Measurements from ENCODE around the gene PRELP.

The PRELP gene

DNA sequence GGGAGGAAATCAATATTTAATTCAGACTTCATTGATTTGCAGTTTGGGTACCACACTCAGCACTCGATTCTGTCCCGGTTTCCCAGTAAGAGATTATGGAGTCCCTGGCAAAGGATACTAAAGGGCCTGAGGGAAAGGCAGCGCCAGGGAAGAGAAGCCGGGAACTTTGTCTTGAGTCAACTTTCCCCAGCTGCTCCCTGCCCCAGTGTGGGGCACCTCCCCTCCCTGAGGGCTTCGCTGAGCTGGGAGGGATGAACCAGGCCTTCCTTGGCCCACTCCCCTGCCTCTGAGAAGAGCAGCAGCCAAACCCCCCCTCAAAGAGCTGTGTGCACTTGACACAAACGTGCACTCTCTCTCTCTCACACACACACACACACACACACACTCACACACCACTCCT lies 51.0 kb downstream of the PRELP start:
- no peak for DNase-seq

GRCh38 chr1:203527013-203527412 lies 51.4 kb downstream of the PRELP start:
- no peak for DNase-seq

- no peak for DNase-seq
These were observed 52.5 kb downstream of the PRELP start for GRCh38 chr1:203528063-203528462.

DNA sequence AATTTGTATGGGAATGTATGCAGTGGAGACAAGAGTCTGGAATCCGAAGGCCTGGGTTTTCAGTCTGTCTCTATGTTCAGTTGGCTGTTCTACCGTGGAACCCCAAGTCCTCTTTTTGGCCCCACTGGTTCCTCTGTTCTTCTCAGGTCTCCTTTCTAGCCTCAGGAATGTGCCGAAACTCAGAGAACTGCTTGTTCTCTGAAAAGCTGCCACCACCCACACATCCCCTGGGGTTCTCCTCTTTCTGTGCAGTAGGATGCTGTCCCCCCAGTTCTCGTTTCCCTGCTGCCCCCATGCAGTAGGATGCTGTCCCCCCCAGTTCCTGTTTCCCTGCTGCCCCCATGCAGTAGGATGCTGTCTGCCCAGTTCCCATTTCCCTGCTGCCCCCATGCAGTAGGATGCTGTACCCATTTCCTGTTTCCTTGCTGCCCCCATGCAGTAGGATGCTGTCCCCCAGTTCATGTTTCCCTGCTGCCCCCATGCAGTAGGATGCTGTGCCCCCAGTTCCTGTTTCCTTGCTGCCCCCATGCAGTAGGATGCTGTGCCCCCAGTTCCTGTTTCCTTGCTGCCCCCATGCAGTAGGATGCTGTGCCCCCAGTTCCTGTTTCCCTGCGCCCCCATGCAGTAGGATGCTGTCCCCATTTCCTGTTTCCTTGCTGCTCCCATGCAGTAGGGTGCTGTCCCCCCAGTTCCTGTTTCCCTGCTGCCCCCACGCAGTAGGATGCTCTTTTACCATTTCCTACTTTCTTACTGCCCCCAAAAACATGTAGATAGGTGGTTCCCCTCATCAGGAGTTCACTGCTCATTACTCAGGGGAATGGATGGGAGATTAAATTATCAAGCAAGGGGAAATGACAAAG lies 53.6 kb downstream of the PRELP start:
- DNase-seq: no peak

- DNase-seq: no peak
These were observed 55.5 kb downstream of the PRELP start for GRCh38 chr1:203531063-203531462.

GRCh38 chr1:203534012-203534411 lies 58.4 kb downstream of the PRELP start:
- no peak for DNase-seq

DNA sequence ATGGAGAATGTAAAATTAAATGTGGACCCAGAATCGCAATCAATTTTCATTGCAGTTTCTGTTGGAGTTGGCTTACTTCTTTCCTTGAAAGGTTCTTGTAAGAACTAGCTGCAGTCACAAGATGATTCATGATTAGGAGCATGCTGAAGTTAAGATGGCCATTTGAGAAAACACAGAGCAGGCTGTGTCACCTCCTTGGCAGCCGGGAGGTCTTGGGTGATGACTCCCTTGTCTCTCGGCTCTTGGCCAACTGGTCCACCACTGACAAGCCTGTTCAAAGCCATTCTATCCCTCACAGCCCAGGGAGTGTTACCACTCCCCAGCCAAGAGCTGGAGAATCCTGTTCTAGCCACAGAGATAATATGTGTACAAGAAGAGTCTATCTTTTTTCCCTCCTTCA lies 58.9 kb downstream of the PRELP start:
- DNase-seq: peak; percentile 97

GRCh38 chr1:203536575-203536974 lies 61.0 kb downstream of the PRELP start:
- no peak for DNase-seq

GRCh38 chr1:203536980-203537455 lies 61.4 kb downstream of the PRELP start:
- peak; percentile 72 for DNase-seq

- DNase-seq: no peak
These were observed 62.3 kb downstream of the PRELP start for GRCh38 chr1:203537806-203538464.

GRCh38 chr1:203538726-203539125 lies 63.1 kb downstream of the PRELP start:
- DNase-seq: no peak

GRCh38 chr1:203539831-203540546 lies 64.4 kb downstream of the PRELP start:
- DNase-seq: no peak

Measured in fibroblast of skin of right quadriceps (primary cell).